HepG2 (cell line): ENCODE measurements around the gene ABCG2. TPM values are rescaled to one million over a fixed set of nuclear protein-coding genes. Genes with fewer than 3 reads are reported as not detected.

Experiments
- ZNF17 ChIP-seq: sonication (generic); formaldehyde crosslinking; IDR thresholded peaks from 2 replicates; pipeline ENCODE4 v1.5.0; 2020; ENCODE audit warnings: mild to moderate bottlenecking, missing genetic modification reagents
- ZNF678 ChIP-seq: sonication (generic); formaldehyde crosslinking; IDR thresholded peaks from 2 replicates; pipeline ENCODE4 v1.4.0; 2020; ENCODE audit warnings: mild to moderate bottlenecking, missing genetic modification reagents
- polyA plus RNA-seq, 8 experiments: library from polyadenylated mRNA; depleted of rRNA in 3 of 8; stranded (reverse) in 7 of 8; unstranded in 1 of 8; fragments of >200 nt; fragmentation: Illumina TruSeq in 4 of 8; extraction: Trizol in 4 of 8; gene quantifications; 2 replicates each; pipeline versions ENCODE4 v1.2.1 to v1.2.3, GENCODE V29; 2011 to 2016; ENCODE audit warnings: low read depth in 4 of 8, missing spikeins in 1 of 8, mixed read lengths in 1 of 8; ENCODE audit not compliant: insufficient read depth in 1 of 8
- total RNA-seq, 5 experiments: library from RNA; depleted of rRNA; stranded (reverse); fragments of >200 nt; fragmentation: Illumina TruSeq; extraction: Trizol; gene quantifications; 2 replicates each; pipeline ENCODE4 v1.2.3, GENCODE V29; 2016; ENCODE audit warnings: low read depth in 1 of 5
- TF ChIP-seq, protein P1 (sequence below): sonication (generic); formaldehyde crosslinking; IDR thresholded peaks from 2 replicates; pipeline ENCODE4 v1.4.0; 2020; ENCODE audit warnings: mild to moderate bottlenecking, missing genetic modification reagents
- TF ChIP-seq, protein P2 (sequence below): sonication (generic); formaldehyde crosslinking; conservative IDR thresholded peaks from 2 replicates; pipeline ENCODE4 v1.5.0; 2020; ENCODE audit warnings: missing genetic modification reagents

ABCG2 gene
- total and polyA plus RNA-seq, 2 of the 13 experiments (the other 11 are each of a cell fraction or from before 2014, with no cell fraction given) = 10.0 to 15.7 TPM

DNA sequence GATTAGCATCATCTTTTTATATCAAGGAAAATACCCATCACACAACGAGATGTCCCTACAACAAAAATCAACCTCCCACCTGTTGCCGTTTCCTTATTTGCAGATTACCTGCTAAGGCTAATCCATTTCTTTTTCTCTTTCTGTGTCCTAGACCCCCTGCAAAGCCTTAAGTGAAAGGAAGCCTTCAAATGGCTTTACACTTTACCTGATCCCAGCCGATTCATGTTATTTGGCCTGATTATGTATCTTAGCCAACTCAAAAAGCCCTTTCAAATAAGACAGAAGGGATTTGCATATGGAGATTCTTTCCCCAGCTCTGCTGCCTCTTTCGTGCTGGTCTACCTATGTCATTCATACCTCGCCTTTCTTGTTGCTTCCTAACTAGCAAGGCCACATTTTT is 14.4 kb downstream of the ABCG2 start (continued):
- TF ChIP-seq, protein P1, sequence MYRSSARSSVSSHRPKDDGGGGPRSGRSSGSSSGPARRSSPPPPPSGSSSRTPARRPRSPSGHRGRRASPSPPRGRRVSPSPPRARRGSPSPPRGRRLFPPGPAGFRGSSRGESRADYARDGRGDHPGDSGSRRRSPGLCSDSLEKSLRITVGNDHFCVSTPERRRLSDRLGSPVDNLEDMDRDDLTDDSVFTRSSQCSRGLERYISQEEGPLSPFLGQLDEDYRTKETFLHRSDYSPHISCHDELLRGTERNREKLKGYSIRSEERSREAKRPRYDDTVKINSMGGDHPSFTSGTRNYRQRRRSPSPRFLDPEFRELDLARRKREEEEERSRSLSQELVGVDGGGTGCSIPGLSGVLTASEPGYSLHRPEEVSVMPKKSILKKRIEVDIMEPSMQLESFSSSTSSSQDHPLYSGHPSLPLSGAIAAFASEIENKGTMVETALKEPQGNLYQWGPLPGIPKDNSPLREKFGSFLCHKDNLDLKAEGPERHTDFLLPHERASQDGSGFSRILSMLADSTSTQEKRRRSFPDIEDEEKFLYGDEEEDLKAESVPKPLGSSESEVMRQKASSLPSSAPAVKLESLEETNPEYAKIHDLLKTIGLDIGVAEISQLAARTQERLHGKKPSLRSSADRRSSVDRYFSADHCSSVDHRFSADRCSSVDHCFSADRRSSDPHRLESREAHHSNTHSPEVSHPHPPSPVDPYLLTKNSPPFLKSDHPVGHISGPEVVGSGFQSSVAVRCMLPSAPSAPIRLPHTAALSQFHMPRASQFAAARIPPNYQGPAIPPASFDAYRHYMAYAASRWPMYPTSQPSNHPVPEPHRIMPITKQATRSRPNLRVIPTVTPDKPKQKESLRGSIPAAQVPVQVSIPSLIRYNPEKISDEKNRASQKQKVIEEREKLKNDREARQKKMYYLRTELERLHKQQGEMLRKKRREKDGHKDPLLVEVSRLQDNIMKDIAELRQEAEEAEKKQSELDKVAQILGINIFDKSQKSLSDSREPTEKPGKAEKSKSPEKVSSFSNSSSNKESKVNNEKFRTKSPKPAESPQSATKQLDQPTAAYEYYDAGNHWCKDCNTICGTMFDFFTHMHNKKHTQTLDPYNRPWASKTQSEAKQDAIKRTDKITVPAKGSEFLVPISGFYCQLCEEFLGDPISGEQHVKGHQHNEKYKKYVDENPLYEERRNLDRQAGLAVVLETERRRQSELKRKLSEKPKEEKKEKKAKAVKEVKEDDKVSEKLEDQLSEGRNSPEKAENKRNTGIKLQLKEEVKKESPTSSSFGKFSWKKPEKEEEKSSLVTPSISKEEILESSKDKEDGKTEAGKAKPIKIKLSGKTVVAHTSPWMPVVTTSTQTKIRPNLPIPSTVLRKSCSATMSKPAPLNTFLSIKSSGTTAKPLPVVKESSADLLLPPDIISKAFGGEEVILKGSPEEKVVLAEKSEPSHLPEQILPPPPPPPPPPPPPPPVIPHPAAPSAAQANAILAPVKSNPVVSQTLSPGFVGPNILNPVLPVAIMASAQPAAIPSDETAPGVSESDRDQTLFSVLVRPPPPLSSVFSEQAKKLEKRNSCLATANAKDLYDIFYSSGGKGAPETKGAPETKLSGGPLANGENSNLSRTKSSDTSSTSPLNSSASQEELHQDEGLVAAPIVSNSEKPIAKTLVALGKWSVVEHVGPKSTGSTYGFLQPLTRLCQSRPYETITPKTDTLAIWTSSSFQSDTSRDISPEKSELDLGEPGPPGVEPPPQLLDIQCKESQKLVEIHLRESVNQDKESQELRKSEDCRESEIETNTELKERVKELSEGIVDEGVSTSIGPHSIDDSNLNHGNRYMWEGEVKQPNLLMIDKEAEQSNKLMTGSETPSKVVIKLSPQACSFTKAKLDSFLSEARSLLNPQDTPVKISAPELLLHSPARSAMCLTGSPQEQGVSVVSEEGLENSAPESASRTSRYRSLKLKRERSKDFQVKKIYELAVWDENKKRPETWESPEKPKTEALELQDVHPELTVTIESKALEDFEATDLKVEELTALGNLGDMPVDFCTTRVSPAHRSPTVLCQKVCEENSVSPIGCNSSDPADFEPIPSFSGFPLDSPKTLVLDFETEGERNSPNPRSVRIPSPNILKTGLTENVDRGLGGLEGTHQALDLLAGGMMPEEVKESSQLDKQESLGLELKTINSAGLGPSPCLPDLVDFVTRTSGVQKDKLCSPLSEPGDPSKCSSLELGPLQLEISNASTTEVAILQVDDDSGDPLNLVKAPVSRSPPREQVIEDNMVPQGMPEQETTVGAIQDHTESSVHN (CRISPR knock-in tag) = no peak
- TF ChIP-seq ZNF17 (CRISPR knock-in tag) (no peak), ZNF678 (no peak)
- TF ChIP-seq, protein P2, sequence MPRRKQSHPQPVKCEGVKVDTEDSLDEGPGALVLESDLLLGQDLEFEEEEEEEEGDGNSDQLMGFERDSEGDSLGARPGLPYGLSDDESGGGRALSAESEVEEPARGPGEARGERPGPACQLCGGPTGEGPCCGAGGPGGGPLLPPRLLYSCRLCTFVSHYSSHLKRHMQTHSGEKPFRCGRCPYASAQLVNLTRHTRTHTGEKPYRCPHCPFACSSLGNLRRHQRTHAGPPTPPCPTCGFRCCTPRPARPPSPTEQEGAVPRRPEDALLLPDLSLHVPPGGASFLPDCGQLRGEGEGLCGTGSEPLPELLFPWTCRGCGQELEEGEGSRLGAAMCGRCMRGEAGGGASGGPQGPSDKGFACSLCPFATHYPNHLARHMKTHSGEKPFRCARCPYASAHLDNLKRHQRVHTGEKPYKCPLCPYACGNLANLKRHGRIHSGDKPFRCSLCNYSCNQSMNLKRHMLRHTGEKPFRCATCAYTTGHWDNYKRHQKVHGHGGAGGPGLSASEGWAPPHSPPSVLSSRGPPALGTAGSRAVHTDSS (CRISPR knock-in tag) = no peak
- TF ChIP-seq, all 625 proteins: peak for 0
